ENCODE measurements around the gene LST1.
A peak's percentile ranks its signal among the peaks of the same experiment; 100 is the strongest.

Gene LST1

GRCh38 chr6:31586008-31586407, at the start of gene LST1:
Gene LST1 (plus strand): TSS chr6:31586277. CDS start chr6:31587300, 1,023 bp downstream.
- DNase-seq = peak; percentile 93

- DNase-seq = no peak
Observed at GRCh38 chr6:31538805-31539400, 47.2 kb upstream of the LST1 start.

GRCh38 chr6:31540640-31541039, 45.4 kb upstream of the LST1 start:
- no peak for DNase-seq

DNA sequence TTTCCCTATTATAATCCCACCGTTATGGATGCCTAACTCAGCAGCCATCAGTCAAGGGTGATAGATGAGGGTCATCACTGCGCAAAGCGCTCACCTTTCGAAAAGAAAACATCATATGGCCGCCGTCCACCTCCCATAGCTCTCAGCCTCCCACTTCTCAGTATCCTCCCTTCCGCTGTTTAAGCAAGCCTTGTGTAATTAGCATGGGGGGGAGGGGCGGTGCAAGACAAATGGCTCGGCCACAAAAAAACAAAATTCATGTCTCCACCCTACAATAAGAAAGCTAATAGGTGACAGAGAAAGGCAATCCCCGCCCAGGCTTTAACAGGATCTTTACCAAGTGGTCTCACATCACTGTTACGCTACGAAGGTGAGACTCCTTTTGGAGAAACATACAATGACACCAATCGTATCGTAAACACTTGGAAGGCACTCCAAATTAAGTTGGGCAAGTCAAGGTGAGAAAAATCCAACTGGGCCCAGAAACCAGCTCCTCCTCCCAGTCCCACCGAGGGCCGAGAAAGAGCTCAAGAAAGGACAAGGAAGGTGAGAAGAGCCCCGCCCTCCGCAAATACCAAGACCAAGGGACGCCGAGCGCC, 44.9 kb upstream of the LST1 start:
- peak; percentile 62 for DNase-seq

- DNase-seq = peak; percentile 95
Observed at GRCh38 chr6:31541658-31542521, 44.2 kb upstream of the LST1 start, which contains the start of gene DDX39B. Gene DDX39B (minus strand): TSS chr6:31542003. CDS start chr6:31540532, 1,471 bp downstream.

DNA sequence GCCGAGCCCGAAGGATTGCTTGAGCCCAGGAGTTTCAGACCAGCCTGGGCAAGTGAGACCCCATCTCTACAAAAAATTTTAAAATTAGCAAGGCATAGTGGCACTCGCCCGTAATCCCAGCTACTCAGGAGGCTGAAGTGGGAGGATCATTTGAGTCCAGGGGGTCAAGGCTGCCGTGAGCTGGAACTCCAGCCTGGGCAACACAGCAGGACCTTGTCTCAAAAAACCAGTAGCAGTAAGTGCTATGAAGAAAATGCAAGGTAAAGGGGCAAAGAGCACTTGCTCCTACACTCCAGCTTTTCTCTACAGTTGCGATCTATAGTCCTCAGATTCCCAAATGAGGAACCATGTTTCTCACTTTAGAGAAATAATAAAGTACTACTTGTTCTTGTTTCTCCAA, 42.4 kb upstream of the LST1 start:
- no peak for DNase-seq

DNA sequence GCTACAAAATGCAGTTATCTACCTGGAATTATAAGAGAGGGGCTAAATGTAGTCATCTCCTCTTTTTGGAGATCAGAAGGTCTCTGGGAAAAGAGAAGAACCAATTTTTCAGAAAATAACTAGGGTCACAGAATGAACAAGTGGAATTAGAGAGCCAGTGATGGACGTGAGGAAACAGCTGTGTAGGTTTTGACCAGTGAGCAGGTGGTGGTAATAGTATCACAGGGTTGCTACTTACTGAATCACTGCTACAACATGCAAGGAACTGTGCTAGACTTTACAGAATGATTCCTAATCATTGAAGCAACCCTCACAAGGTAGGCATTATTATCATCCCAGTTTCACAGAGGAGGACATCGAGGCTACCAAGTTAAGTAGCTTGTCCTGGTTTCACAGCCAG, 41.4 kb upstream of the LST1 start:
- DNase-seq = no peak

DNA sequence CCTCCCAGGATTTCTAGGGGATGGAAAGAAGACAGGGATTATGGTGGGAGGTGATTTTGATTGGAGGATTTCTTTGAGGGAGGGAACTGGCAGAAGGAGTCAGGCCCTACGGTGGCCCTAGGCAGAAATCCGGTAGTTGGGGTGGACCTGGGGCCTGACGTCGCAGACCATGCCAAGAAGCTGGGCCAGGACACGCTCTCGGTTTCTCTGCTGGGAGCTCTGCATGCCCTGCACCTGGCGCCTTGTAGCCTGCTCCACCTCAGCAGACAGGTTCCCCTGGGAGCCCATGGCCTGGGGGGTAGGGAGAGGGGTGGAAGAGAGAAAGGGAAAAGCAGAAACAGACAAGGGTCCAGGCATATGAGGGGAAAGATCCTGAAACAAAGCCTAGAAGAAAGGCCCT, 40.8 kb upstream of the LST1 start:
- no peak for DNase-seq

DNA sequence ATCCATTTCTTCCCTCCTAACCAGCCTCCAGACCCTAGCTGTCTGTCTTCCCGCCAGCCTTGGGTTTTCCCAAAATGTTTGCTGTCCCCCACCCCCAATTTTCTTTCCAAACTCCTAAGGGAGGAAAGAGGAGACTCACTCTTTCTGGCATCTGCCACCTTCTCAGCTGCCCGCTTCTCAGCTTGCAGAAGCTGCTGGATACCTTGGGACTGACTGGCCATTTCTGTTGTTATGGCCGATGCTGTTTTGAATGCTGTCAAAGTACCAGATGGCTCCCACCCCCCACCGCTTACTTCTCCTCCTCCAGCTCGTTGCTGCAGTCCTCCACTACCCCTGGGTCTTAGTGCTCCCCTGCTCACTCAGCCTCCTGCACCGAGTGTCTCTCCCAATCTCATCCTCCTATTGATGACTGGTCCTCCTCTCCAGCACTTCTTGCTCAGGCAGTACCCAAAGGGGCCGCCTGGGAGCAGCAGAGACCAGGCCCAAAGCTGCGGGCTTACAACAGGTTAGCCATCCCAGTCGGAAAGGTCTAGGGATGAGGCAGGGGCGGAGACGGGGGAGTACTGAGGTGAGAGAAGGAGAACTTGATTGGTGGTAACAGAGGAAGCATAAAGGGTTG, 39.6 kb upstream of the LST1 start, which contains the start of gene ATP6V1G2:
Gene ATP6V1G2 (minus strand): TSS at position 270 of the 619 bp plus-strand sequence. CDS start 49 bp downstream, at position 221.
- DNase-seq = peak; percentile 86

GRCh38 chr6:31546958-31547726, 38.9 kb upstream of the LST1 start, which contains the start of gene NFKBIL1:
Gene NFKBIL1 (plus strand): TSS chr6:31547608. CDS start chr6:31547695, 87 bp downstream.
- peak; percentile 97 for DNase-seq

DNA sequence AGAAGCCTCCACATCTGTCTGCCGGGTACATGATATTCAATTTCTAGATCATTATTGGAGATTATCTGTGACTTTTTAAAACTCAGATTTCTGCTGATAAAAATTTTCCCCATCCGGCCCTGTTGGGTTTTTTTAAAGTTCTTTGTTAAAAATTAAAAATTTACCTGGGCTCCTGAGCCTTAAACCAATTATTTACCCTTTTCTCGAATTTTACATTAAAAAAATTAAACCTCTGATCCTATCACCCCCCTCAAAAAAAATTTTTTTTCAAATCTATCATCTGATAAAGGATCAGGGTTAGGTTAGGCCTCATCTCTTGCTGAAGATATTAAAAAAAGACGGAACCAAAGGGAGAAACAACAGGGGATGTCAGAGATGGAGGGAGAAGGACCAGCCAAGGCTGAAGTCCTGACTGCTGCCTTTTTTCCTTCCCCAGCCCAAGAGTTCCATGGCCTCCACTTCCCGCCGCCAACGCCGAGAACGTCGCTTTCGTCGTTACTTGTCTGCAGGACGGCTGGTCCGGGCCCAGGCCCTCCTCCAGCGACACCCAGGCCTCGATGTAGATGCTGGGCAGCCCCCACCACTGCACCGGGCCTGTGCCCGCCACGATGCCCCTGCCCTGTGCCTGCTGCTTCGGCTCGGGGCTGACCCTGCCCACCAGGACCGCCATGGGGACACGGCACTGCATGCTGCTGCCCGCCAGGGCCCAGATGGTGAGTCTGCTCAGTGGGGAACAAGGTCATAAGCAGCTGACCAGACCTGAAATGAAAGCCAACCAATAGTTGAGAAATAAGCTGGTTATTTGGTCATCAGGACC, 38.1 kb upstream of the LST1 start:
- peak; percentile 23 for DNase-seq

- DNase-seq = no peak
Observed at GRCh38 chr6:31548544-31548873, 37.6 kb upstream of the LST1 start.

DNA sequence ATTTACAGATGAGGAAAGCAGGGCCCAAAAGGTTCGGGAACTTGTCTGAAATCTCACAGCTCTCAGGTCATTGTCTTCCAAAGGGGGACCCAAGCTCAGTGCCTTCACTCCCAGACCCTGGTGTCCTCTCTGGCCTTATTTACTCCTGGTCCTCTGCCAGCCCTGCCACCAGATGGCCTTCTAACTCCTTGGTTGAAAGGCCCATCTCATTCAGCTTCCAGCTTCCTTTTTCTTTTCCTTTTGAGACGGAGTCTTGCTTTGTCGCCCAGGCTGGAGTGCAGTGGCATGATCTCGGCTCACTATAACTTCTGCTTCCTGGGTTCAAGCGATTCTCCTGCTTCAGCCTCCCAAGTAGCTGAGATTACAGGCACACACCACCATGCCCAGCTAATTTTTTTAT, 34.7 kb upstream of the LST1 start:
- peak; percentile 86 for DNase-seq

- DNase-seq = no peak
Observed at GRCh38 chr6:31556307-31556706, 29.8 kb upstream of the LST1 start.

DNA sequence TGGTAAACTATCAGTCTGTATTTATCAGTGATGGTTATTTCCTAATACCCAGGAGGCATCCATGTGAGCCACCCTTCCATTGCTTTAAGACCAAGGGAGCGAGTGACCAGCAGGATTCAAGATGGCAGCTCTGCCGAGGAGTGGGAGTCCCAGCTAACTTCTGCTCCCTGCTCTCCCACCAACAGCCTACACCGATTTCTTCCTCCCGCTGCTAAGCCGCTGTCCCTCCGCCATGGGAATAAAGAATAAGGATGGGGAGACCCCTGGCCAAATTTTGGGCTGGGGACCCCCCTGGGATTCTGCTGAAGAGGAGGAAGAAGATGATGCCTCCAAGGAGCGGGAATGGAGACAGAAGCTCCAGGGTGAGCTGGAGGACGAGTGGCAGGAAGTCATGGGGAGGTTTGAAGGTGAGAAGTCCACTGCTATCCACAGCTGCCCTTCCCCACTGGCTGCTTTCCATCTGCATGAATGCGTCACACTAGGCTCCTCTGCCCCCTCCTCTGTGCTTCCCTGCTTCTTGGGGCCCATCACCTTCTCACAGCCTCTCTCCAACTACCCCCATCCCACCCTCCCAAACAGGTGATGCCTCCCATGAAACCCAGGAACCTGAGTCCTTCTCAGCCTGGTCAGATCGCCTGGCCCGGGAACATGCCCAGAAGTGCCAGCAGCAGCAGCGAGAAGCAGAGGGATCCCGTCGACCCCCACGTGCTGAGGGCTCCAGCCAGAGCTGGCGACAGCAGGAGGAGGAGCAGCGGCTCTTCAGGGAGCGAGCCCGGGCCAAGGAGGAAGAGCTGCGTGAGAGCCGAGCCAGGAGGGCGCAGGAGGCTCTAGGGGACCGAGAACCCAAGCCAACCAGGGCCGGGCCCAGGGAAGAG, 28.4 kb upstream of the LST1 start:
- DNase-seq = no peak

DNA sequence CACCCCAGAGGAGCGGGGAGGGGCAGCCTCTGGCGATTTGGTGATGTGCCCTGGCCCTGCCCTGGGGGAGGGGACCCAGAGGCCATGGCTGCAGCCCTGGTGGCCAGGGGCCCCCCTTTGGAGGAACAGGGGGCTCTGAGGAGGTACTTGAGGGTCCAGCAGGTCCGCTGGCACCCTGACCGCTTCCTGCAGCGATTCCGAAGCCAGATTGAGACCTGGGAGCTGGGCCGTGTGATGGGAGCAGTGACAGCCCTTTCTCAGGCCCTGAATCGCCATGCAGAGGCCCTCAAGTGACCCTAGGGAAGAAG, 27.8 kb upstream of the LST1 start:
- DNase-seq = no peak

- DNase-seq = peak; percentile 99
Observed at GRCh38 chr6:31558631-31559500, 27.2 kb upstream of the LST1 start.

GRCh38 chr6:31559606-31559957, 26.5 kb upstream of the LST1 start:
- DNase-seq = no peak

GRCh38 chr6:31559958-31560696, 25.9 kb upstream of the LST1 start:
- peak; percentile 98 for DNase-seq
